KOPT-K1 (cell line): ENCODE measurements around the gene TAF4.
"Not testable (repeated sequence)": the region's sequence is repeated elsewhere in the genome, so short reads cannot be mapped to it uniquely, and the experiment has no call there.

ENCODE experiments used
- H3K27ac ChIP-seq: fragments of 200-600 bp; sonication (generic); 2 replicates; pipeline ENCODE4 v1.5.1; 2016; ENCODE audit warnings: antibody characterized with exemption, mild to moderate bottlenecking, low read depth, low read length; ENCODE audit not compliant: poor library complexity, severe bottlenecking
- H3K36me3 ChIP-seq: fragments of 200-600 bp; sonication (generic); 2 replicates; pipeline ENCODE4 v1.5.1; 2017; ENCODE audit warnings: antibody characterized with exemption, mild to moderate bottlenecking, low read length, moderate library complexity; ENCODE audit not compliant: insufficient read depth
- H3K9me3 ChIP-seq: fragments of 200-600 bp; sonication (generic); 2 replicates; pipeline ENCODE4 v1.5.1; 2017; ENCODE audit warnings: antibody characterized with exemption, low read length, mild to moderate bottlenecking; ENCODE audit not compliant: insufficient read depth, poor library complexity, severe bottlenecking

Gene TAF4

DNA sequence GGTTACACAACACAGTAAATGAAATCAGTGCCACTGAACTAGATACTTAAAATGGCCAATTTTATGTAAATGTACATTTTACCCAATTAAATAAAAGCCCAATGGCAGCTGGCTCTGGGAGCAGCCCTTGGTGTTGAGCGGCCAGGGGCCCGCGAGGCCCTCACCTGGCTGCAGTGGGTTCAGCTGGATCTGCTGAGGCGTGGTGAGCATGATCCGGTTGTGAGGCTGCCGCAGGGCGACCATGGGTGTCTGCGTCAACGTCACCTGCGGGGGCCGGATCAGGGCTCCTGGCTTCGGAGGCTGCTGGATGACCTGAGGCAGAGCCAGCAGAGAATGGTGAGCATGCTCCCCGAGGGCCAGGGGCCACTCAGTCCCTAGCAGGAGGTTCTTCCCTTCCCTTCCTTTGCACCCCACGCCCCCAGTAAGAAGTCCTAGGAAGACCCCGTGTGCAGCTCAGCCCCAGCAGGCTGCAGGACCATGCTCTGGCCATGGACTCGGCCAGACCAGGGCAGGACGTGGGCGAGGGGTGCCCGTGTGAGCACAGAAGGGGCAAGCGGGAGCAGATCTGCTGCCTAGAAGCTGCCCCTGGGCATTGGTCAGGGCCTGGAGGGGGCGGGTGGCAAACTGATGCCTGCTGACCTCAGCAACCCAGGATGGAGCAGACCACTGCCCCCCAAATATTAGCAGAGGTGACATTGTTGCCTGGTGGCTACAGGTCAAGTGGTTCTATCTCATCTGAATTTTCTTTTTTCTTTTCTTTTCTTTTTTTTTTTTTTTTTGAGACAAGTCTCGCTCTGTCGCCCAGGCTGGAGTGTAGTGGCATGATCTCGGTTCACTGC lies 61.9 kb downstream of the TAF4 start:
- H3K27ac ChIP-seq: no peak overlapping the region
- H3K9me3 ChIP-seq: no peaks in the 10 kb centered on the region
- H3K36me3 ChIP-seq: peaks cover 100% of the 10 kb centered on the region

DNA sequence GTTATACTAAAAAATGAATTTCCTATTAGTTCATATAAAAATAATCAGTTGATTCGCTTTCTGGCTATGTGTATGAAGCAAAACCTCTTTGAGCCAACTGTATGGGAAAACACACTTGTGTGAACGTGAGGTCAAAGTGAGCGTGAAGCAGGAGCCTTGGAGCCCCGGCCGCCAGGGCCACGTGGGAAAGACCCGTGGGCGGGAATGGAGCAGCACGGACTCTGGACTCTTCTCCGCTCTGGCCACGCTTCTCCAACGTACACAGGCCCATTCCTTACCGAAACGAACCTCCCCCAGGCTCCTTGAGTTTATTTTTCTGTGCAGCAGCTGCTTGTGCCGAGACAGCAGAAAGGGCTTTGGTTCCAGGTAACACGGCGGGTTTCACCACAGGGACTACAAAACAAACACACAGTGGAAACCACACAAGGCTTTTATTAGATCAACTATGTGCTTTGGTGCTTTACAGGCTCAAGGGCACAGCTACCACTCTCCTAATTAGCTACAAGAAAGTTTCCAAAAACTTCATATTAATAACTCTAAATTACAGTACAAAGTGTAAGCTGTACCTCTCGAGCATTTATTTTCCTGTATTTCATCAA lies 62.7 kb downstream of the TAF4 start:
- Histone ChIP-seq H3K27ac (no peak overlapping the region), H3K9me3 (no peaks in the 10 kb centered on the region), H3K36me3 (peaks cover 100% of the 10 kb centered on the region)

DNA sequence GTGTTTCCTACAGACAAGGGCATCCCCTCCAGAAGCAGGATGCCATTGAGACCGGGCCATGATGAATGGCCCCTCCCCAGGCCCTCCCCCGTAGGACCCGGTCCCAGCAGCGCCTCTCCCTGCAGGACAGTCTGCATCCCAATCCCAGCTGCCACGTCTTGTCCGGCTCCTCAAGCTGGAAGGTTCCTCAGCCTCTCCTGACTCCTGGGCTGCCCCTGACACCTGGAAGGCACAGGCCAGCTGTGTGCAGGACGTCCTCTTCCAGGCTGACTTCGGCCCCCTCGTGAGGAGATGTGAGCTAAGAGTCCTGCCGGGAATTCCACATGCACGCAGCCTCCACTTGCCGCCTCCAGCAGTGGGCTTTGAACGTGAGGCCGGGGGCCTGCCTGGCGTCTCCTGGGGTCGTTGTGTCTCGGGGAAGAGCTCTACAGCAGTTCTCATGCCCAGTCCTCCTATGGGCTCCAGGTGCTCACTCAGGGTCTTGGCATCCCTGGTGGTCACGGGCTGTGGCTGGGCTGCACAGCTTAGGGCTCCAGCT lies 64.4 kb downstream of the TAF4 start:
- Histone ChIP-seq H3K27ac (no peak overlapping the region), H3K36me3 (peaks cover 99% of the 10 kb centered on the region), H3K9me3 (no peaks in the 10 kb centered on the region)

DNA sequence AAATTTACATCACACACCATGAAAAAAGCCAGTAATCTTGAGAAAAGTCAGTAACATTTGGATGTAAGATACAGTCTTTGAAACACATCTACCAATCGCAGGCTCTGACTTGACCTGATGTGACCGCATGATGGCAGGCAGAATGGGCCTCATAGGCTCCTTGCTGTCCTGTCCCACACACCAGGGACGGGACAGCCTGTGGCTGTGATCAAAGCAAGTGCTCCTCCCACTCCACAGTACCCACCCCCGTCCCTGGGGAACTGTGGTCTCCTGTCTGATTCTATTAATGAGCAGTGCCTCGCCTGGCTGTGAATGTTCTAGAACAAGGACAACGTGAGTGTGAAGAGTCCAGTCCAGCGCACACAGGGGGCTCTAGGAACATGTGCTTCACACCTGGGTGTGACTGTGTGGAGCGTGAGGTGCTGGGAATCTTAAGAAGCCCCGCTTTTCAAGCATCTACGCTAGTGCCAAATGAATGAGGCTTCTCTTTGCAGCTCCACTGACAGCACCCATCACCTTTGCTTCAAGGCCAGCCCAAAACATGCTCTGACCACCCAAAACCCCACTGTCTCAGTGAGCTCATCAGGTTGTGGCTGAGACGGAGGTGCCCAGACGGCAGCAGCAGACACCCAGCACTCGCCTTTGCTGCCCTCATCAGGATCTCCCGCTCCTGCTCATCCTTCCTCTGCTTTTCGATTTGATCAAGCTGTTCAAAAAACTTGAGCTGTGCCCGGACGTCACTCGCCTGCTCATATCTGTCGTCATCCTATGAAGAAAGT lies 67.1 kb downstream of the TAF4 start:
- peaks cover 96% of the 10 kb centered on the region for H3K36me3 ChIP-seq
- no peak overlapping the region for H3K27ac ChIP-seq
- no peaks in the 10 kb centered on the region for H3K9me3 ChIP-seq

DNA sequence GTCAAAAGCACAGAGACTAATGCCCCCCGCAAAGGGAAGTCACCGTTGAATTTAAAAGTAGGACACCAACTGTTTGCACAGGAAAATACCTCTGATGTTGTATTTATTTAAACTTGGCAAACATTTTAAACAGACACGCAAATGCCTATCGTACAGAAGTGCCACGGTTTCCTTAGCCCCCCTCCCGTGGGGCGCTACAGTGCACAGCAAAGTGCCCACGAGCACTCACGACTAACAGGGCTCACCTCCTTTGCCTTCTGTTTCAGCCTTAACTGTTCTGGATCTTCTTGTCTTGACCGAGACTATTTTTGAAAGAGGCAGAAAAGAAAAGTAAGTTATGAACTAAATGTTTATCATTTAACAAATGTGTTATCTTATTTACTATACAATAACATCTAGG lies 67.8 kb downstream of the TAF4 start:
- Histone ChIP-seq H3K36me3 (peaks cover 96% of the 10 kb centered on the region), H3K9me3 (peaks cover 4% of the 10 kb centered on the region), H3K27ac (no peak overlapping the region)

DNA sequence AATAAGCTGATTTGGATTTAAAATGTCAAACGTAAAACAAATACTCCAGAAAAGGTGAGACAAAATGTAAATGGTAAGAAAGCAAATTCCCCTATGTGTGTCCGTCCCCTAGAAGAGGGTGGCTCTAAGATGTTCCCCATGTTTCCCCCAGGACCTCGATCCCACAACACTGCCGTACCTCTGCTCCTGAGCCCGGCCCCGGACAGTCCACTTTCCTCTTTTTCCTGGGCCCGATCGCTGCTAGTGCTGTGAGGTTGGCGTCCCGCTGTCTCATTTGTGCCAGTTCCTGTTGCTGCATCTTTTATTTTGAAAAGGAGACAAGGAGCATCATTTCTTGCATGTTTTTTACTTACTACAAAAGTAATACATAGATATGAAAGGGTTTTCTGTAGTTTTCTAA lies 68.3 kb downstream of the TAF4 start:
- peaks cover 96% of the 10 kb centered on the region for H3K36me3 ChIP-seq
- no peak overlapping the region for H3K27ac ChIP-seq
- H3K9me3 ChIP-seq: peaks cover 9% of the 10 kb centered on the region

DNA sequence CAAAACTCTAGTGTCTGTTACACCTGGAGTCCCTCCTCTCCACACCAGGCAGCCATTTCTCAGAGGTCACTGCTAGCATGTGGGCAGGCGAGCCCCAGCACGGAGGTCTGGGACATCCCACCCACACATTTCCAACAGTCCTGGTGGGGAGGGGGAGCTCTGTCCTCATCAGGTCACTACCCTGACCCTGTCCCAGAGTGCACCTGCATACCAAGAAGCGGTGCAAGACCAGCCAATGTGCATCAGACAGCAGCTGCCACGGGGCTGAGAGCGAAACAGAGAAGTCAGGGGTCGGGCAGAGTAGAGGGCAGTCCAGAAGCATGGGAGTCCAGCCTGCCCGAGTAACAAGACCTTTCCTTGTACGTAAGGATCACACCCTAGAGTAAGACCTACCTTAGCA lies 71.1 kb downstream of the TAF4 start:
- H3K36me3 ChIP-seq: peaks cover 93% of the 10 kb centered on the region
- H3K9me3 ChIP-seq: peaks cover 21% of the 10 kb centered on the region
- H3K27ac ChIP-seq: no peak overlapping the region

DNA sequence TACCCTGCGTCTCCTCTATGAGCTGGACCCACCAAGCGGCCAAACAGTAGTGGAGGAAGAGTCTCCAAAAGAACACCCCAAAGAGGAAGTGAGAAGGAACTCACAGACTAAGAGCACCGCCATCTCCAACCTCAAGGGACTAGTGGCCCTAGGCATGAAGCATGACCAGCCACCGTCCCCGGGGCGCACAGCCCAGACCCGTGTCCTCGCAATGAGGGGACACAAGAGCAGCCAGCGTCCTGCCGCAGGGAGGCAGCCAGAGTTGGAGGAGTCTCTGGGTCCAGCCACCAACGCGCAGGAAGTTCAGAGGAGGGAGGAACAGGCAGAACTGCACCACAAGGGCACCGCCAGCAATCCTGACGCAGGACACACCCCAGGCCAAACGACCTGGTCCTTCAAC lies 72.6 kb downstream of the TAF4 start:
- Histone ChIP-seq H3K9me3 (peaks cover 21% of the 10 kb centered on the region), H3K36me3 (peaks cover 92% of the 10 kb centered on the region), H3K27ac (no peak overlapping the region)

DNA sequence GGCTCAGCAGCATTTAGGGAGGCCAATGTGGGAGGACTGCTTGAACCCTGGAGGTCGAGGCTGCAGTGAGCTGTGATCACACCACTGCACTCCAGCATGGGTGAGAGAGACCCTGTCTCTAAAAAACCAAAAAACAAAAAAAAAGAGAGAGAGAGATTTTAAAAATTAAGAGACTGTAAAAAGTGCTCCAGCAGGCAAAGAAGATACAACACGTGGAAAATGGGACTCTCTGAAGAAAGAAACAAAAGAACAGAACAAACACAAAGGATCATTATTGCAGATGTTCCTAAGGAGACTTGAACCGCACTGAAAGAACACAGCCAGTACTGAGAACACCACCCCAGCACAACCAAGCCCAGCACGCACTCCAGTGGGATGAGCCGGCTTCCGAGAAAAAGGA lies 74.2 kb downstream of the TAF4 start:
- Histone ChIP-seq H3K27ac (no peak overlapping the region), H3K36me3 (peaks cover 93% of the 10 kb centered on the region), H3K9me3 (peaks cover 33% of the 10 kb centered on the region)

DNA sequence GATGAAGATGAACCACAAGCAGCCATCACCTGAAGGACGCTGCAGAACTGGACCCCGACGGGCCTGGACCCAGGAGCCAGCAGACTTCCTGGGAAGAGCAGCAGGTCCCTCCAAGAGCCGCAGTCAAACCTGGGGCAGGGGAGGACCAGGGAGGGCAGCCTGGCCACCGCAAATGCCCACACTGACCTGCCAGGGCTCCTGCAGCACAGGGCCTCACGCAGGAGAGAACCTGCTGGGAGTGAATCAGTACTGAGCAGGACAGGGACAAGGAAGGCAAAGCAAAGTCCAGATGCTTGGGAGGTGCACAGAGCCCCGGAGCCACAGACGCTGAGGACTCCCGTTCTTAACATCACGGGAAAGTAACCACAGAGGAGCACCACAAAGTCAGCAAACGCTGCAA lies 75.2 kb downstream of the TAF4 start:
- peaks cover 90% of the 10 kb centered on the region for H3K36me3 ChIP-seq
- H3K9me3 ChIP-seq: peaks cover 41% of the 10 kb centered on the region
- no peak overlapping the region for H3K27ac ChIP-seq

DNA sequence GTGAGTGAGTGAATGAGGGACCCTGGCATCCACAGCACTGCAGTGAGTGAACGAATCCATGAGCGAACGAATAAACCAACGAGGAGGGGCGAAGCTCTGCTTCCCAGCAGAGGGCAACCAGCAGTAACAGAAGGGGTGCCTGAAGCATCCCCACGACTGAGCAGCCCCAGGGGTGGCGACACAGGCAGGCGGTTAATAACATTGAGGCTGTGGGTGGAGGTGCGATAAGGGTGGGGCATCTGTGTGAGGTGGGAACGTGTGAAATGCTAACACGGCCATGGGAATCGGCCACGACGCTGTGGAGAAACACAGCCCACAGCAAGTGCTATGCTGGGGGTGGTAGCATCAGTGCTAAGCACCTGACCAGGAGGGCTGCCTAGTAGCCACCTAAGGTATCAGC lies 75.9 kb downstream of the TAF4 start:
- H3K27ac ChIP-seq: no peak overlapping the region
- peaks cover 47% of the 10 kb centered on the region for H3K9me3 ChIP-seq
- H3K36me3 ChIP-seq: peaks cover 85% of the 10 kb centered on the region

DNA sequence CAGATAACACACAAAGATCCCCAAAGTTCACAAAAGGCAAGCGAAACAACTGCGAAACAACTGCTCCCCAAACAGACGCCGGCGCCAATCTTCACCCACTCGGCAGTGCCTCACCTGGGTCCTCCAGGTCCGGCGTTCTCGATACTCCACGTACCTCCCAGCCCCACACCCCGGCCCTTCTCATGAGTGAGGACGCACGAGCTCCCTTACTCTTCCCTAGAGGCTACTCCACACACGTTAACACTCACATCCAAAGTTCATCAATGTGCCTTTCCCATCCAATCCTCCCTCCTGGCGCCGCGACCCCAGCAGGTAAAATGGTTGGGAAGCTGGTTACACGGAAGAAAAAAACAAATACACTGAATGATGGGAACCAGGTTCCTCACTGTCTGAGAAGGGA lies 77.0 kb downstream of the TAF4 start:
- peaks cover 47% of the 10 kb centered on the region for H3K9me3 ChIP-seq
- H3K27ac ChIP-seq: no peak overlapping the region
- H3K36me3 ChIP-seq: peaks cover 85% of the 10 kb centered on the region

DNA sequence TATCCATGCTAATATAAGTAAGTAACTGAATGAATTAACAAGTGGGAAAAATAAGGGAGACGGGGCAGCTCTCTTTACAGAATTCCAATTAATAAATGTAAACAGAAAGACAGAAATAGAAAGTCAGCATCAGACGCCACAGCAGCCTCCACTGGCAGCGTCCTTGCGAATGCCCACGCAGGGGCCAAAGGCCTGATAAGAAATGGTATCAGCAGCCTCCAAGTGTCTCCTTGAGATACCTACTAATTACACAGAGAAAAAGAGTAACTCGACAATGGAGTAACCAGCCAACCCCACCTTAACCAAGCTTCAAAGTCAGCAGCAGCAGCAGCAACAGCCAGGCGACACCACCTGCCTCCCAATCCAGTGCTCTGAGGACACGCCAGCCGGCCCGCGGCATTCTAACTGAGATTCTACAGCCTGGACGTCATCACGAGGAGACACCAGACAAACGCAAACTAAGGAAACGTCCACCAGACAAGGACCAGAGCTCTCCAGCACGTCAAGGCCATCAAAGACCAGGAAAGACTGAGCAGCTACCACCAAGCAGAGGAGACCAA lies 78.8 kb downstream of the TAF4 start:
- Histone ChIP-seq H3K9me3 (peaks cover 33% of the 10 kb centered on the region), H3K36me3 (peaks cover 68% of the 10 kb centered on the region), H3K27ac (no peak overlapping the region)

DNA sequence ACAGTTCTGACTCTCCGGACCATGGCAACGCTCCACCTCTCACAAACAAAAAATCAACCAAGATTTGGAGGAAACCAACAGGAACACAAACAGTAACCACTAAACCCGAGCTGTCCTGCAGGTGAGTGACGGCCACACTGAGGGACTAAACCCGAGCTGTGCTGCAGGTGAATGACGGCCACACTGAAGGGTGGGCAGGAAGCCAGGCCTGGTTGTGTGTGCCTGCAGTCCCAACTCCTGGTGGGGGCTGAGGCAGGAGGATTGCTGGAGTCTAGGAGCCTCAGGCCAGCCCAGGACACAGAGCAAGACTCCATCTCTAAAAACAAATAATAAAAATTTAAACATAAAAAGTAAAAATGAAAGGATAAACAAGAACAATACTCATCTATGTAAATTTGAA lies 80.6 kb downstream of the TAF4 start:
- Histone ChIP-seq H3K36me3 (peaks cover 63% of the 10 kb centered on the region), H3K9me3 (peaks cover 27% of the 10 kb centered on the region)

DNA sequence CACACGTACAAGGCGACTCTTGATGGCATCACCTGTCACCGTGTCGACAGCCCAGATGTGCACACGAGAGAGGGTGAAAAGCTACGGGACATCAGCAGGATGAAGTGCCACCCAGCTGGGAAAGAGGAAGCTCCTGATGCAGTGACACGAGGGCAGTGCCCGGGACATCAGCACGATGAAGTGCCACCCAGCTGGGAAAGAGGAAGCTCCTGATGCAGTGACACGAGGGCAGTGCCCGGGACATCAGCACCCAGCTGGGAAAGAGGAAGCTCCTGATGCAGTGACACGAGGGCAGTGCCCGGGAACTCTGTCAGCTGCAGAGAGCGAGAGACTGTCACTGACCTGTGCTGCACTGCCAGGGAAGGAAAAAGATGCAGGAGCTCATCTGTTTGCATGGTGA lies 81.2 kb downstream of the TAF4 start:
- peaks cover 27% of the 10 kb centered on the region for H3K9me3 ChIP-seq
- H3K36me3 ChIP-seq: peaks cover 61% of the 10 kb centered on the region
- H3K27ac ChIP-seq: not testable (repeated sequence)

More for the DNA sequence above, 80.6 kb downstream of the TAF4 start:
- H3K27ac ChIP-seq: no peak overlapping the region
